HEK293 (cell line): ENCODE results near the gene R3HDM1.

Experiments
- CTCF ChIA-PET: fragments of 350-600 bp; formaldehyde crosslinking; extraction: SDS; loops from one replicate; lab custom pipeline; 2021; ENCODE audit warnings: antibody characterized with exemption; lab: Yijun Ruan, JAX
- POLR2A ChIA-PET: fragments of 300-600 bp; formaldehyde crosslinking; extraction: SDS; loops from one replicate; lab custom pipeline; 2020; ENCODE audit warnings: antibody characterized with exemption, inconsistent platforms; lab: Yijun Ruan, JAX
- H3K27ac ChIP-seq: fragments of 200-500 bp; sonication (Bioruptor generic); 2 replicates; pipeline ENCODE4 v1.5.1; 2014; ENCODE audit warnings: low read depth, low read length, control low read depth, inconsistent platforms; ENCODE audit errors: extremely low read depth
- H3K36me3 ChIP-seq, 2 experiments: fragments of 200-500 bp in 1 of 2; sonication (Bioruptor generic) in 1 of 2; 1 replicate in 1 of 2; 2 replicates in 1 of 2; pipeline ENCODE4 v1.5.1; 2014 to 2017; ENCODE audit warnings: inconsistent platforms in 2 of 2, low read length in 2 of 2; ENCODE audit not compliant: control insufficient read depth in 2 of 2, insufficient read depth in 1 of 2
- H3K4me1 ChIP-seq: fragments of 200-500 bp; sonication (Bioruptor generic); 2 replicates; pipeline ENCODE4 v1.5.1; 2014; ENCODE audit warnings: mild to moderate bottlenecking, low read length, inconsistent platforms; ENCODE audit not compliant: control insufficient read depth, insufficient read depth
- H3K4me3 ChIP-seq: 2 replicates; pipeline ENCODE4 v1.5.1; 2011; ENCODE audit warnings: low read depth, mild to moderate bottlenecking, control low read depth, low read length, moderate library complexity
- H3K9me3 ChIP-seq: fragments of 200-500 bp; sonication (Bioruptor generic); 2 replicates; pipeline ENCODE4 v1.5.1; 2014; ENCODE audit warnings: low read depth, low read length, inconsistent platforms; ENCODE audit not compliant: control insufficient read depth, insufficient read depth
- BCL11A ChIP-seq: fragments of 450-650 bp; formaldehyde crosslinking; IDR thresholded peaks from 2 replicates; pipeline ENCODE4 v1.5.1; 2016; ENCODE audit warnings: low read depth, missing biosample characterization, missing genetic modification characterization
- HOXD13 ChIP-seq: sonication (generic); formaldehyde crosslinking; IDR thresholded peaks from 2 replicates; pipeline ENCODE4 v1.8.0; 2022; ENCODE audit warnings: missing genetic modification reagents, borderline replicate concordance
- IKZF3 ChIP-seq: fragments of 450-650 bp; IDR thresholded peaks from 2 replicates; pipeline ENCODE4 v1.5.0; 2018; ENCODE audit warnings: missing biosample characterization, mild to moderate bottlenecking, missing genetic modification characterization, moderate library complexity
- MZF1 ChIP-seq: fragments of 450-650 bp; formaldehyde crosslinking; IDR thresholded peaks from 2 replicates; pipeline ENCODE4 v1.5.1; 2017; ENCODE audit warnings: missing biosample characterization, missing genetic modification characterization, borderline replicate concordance
- OSR2 ChIP-seq: fragments of 450-650 bp; formaldehyde crosslinking; IDR thresholded peaks from 2 replicates; pipeline ENCODE4 v1.5.1; 2016; ENCODE audit warnings: missing biosample characterization, missing genetic modification characterization
- SCRT2 ChIP-seq: fragments of 450-650 bp; formaldehyde crosslinking; IDR thresholded peaks from 2 replicates; pipeline ENCODE4 v1.5.1; 2016; ENCODE audit warnings: missing biosample characterization, missing genetic modification characterization
- TSHZ1 ChIP-seq: fragments of 450-650 bp; formaldehyde crosslinking; IDR thresholded peaks from 2 replicates; pipeline ENCODE4 v1.5.1; 2016; ENCODE audit warnings: missing biosample characterization, missing genetic modification characterization, borderline replicate concordance
- YY1 ChIP-seq: fragments of 450-650 bp; formaldehyde crosslinking; IDR thresholded peaks from 2 replicates; pipeline ENCODE4 v1.5.1; 2018; ENCODE audit warnings: missing biosample characterization, missing genetic modification characterization
- YY2 ChIP-seq: fragments of 450-650 bp; formaldehyde crosslinking; IDR thresholded peaks from 2 replicates; pipeline ENCODE4 v1.5.1; 2016; ENCODE audit warnings: missing biosample characterization, missing genetic modification characterization
- ZBTB21 ChIP-seq: fragments of 450-650 bp; formaldehyde crosslinking; IDR thresholded peaks from 2 replicates; pipeline ENCODE4 v1.5.1; 2017; ENCODE audit warnings: missing biosample characterization, missing genetic modification characterization
- ZNF112 ChIP-seq: fragments of 450-650 bp; formaldehyde crosslinking; IDR thresholded peaks from 2 replicates; pipeline ENCODE4 v1.5.0; 2017; ENCODE audit warnings: missing biosample characterization, missing genetic modification characterization
- ZNF155 ChIP-seq: fragments of 450-650 bp; formaldehyde crosslinking; IDR thresholded peaks from 2 replicates; pipeline ENCODE4 v1.5.1; 2016; ENCODE audit warnings: missing biosample characterization, missing genetic modification characterization
- ZNF221 ChIP-seq: fragments of 450-650 bp; formaldehyde crosslinking; IDR thresholded peaks from 2 replicates; pipeline ENCODE4 v1.5.1; 2017; ENCODE audit warnings: missing biosample characterization, missing genetic modification characterization, borderline replicate concordance
- ZNF311 ChIP-seq: fragments of 450-650 bp; formaldehyde crosslinking; IDR thresholded peaks from 2 replicates; pipeline ENCODE4 v1.5.1; 2017; ENCODE audit warnings: missing biosample characterization, missing genetic modification characterization, borderline replicate concordance
- ZNF404 ChIP-seq: fragments of 450-650 bp; formaldehyde crosslinking; IDR thresholded peaks from 2 replicates; pipeline ENCODE4 v1.5.1; 2017; ENCODE audit warnings: missing biosample characterization, missing genetic modification characterization
- ZNF501 ChIP-seq: fragments of 450-650 bp; formaldehyde crosslinking; IDR thresholded peaks from 2 replicates; pipeline ENCODE4 v1.5.1; 2016; ENCODE audit warnings: missing biosample characterization, missing genetic modification characterization
- ZNF548 ChIP-seq: fragments of 450-650 bp; formaldehyde crosslinking; IDR thresholded peaks from 2 replicates; pipeline ENCODE4 v1.5.1; 2016; ENCODE audit warnings: missing biosample characterization, missing genetic modification characterization
- ZNF600 ChIP-seq: fragments of 450-650 bp; formaldehyde crosslinking; IDR thresholded peaks from 2 replicates; pipeline ENCODE4 v1.5.1; 2016; ENCODE audit warnings: missing biosample characterization, missing genetic modification characterization
- ZNF610 ChIP-seq: fragments of 450-650 bp; formaldehyde crosslinking; IDR thresholded peaks from 2 replicates; pipeline ENCODE4 v1.5.1; 2016; ENCODE audit warnings: missing biosample characterization, missing genetic modification characterization, borderline replicate concordance
- ZNF621 ChIP-seq: fragments of 450-650 bp; formaldehyde crosslinking; IDR thresholded peaks from 2 replicates; pipeline ENCODE4 v1.5.1; 2017; ENCODE audit warnings: missing biosample characterization, missing genetic modification characterization
- ZNF624 ChIP-seq: fragments of 450-650 bp; formaldehyde crosslinking; IDR thresholded peaks from 2 replicates; pipeline ENCODE4 v1.5.1; 2017; ENCODE audit warnings: missing biosample characterization, missing genetic modification characterization
- ZNF670 ChIP-seq: fragments of 450-650 bp; formaldehyde crosslinking; IDR thresholded peaks from 2 replicates; pipeline ENCODE4 v1.5.1; 2016; ENCODE audit warnings: missing biosample characterization, missing genetic modification characterization, low read depth
- ZSCAN18 ChIP-seq: fragments of 450-650 bp; formaldehyde crosslinking; IDR thresholded peaks from 2 replicates; pipeline ENCODE4 v1.5.1; 2016; ENCODE audit warnings: missing biosample characterization, missing genetic modification characterization

Gene R3HDM1

GRCh38 chr2:135667045-135667444 lies 135.8 kb downstream of the R3HDM1 start:
- Histone ChIP-seq H3K36me3 (peaks cover 14 to 18% of the 10 kb centered on the region in 2 experiments), H3K4me1 (0 out of 2 replicates have a peak, but pooled peaks cover 2% of the 10 kb centered on the region), H3K27ac (no peak overlapping the region), H3K4me3 (no peak overlapping the region), H3K9me3 (no peaks in the 10 kb centered on the region)
- CTCF ChIA-PET: no interaction called here
- POLR2A ChIA-PET: no interaction called here
- TF ChIP-seq ZNF501 (tag by site-specific recombination) (no peak), ZNF311 (tag by site-specific recombination) (no peak), ZNF404 (tag by site-specific recombination) (no peak), ZNF155 (no peak), OSR2 (tag by site-specific recombination) (no peak), ZNF221 (tag by site-specific recombination) (no peak), TSHZ1 (tag by site-specific recombination) (no peak), BCL11A (tag by site-specific recombination) (no peak), YY1 (no peak)

GRCh38 chr2:135674453-135674852 lies 143.2 kb downstream of the R3HDM1 start:
- POLR2A ChIA-PET: no interaction called here
- H3K4me1 ChIP-seq: 0 out of 2 replicates have a peak, but pooled peaks cover 3% of the 10 kb centered on the region
- CTCF ChIA-PET: no interaction called here

GRCh38 chr2:135676031-135676430 lies 144.7 kb downstream of the R3HDM1 start:
- H3K27ac ChIP-seq: no peak overlapping the region
- no peak for TF ChIP-seq YY2 (tag by site-specific recombination)
- no peak for TF ChIP-seq IKZF3 (tag by site-specific recombination)
- TF ChIP-seq ZNF670 (tag by site-specific recombination): no peak
- no peak for TF ChIP-seq HOXD13 (CRISPR knock-in tag)
- no peak for TF ChIP-seq ZNF501 (tag by site-specific recombination)
- TF ChIP-seq ZNF624 (tag by site-specific recombination): no peak
- TF ChIP-seq ZNF610 (tag by site-specific recombination): no peak
- TF ChIP-seq ZBTB21: no peak
- no peak for TF ChIP-seq ZSCAN18 (tag by site-specific recombination)
- TF ChIP-seq ZNF621 (tag by site-specific recombination): no peak
- TF ChIP-seq SCRT2 (tag by site-specific recombination): no peak
- TF ChIP-seq ZNF112 (tag by site-specific recombination): no peak
- no peak for TF ChIP-seq ZNF548 (tag by site-specific recombination)
- TF ChIP-seq ZNF600 (tag by site-specific recombination): no peak
- no peak for TF ChIP-seq MZF1 (tag by site-specific recombination)
- TF ChIP-seq, all 188 proteins: peak for 0
- no peak overlapping the region for H3K4me3 ChIP-seq
- H3K9me3 ChIP-seq: no peaks in the 10 kb centered on the region
- CTCF ChIA-PET: no interaction called here
- H3K4me1 ChIP-seq: 0 out of 2 replicates have a peak, but pooled peaks cover 3% of the 10 kb centered on the region
- H3K36me3 ChIP-seq: peaks cover 35 to 54% of the 10 kb centered on the region in 2 experiments
- POLR2A ChIA-PET: no interaction called here

More at GRCh38 chr2:135674453-135674852, 143.2 kb downstream of the R3HDM1 start:
- no peak overlapping the region for H3K27ac ChIP-seq
- peaks cover 26 to 39% of the 10 kb centered on the region in 2 experiments for H3K36me3 ChIP-seq
- no peaks in the 10 kb centered on the region for H3K9me3 ChIP-seq
- TF ChIP-seq IKZF3 (tag by site-specific recombination): no peak
- H3K4me3 ChIP-seq: no peak overlapping the region
